Mesothelial cell of epicardium (in vitro differentiated cells): ENCODE data around the gene B4GALT2. TPM values are rescaled to one million over a fixed set of nuclear protein-coding genes. Genes with fewer than 3 reads are reported as not detected.

Experiments used
- DNase-seq, 2 experiments: peaks; one replicate each; pipeline ENCODE4 v3.0.0; 2021; ENCODE audit warnings: low spot score in 2 of 2; ENCODE audit not compliant: unreplicated experiment in 2 of 2
- H3K27ac Mint-ChIP-seq: 2 replicates; pipeline ENCODE4 v1.8.0; 2021; ENCODE audit warnings: mixed read lengths
- H3K27me3 Mint-ChIP-seq: 2 replicates; pipeline ENCODE4 v1.8.0; 2021; ENCODE audit warnings: low read depth, mixed read lengths
- H3K36me3 Mint-ChIP-seq: 2 replicates; pipeline ENCODE4 v1.8.0; 2021; ENCODE audit warnings: mixed read lengths
- H3K4me1 Mint-ChIP-seq: 2 replicates; pipeline ENCODE4 v1.8.0; 2021; ENCODE audit warnings: mixed read lengths
- H3K4me3 Mint-ChIP-seq: 2 replicates; pipeline ENCODE4 v1.8.0; 2021; ENCODE audit warnings: mild to moderate bottlenecking, moderate library complexity, mixed read lengths
- H3K9me3 Mint-ChIP-seq: 2 replicates; pipeline ENCODE4 v1.8.0; 2021; ENCODE audit warnings: mixed read lengths
- total RNA-seq: library from RNA; stranded (reverse); gene quantifications from 3 replicates; pipeline ENCODE4 v1.2.1, GENCODE V29; 2021
- TF ChIP-seq, protein P1 (sequence below): fragments of 200-600 bp; sonication (generic); IDR thresholded peaks from one replicate; pipeline ENCODE4 v1.5.0; 2021; ENCODE audit warnings: antibody characterized with exemption; ENCODE audit not compliant: unreplicated experiment

Gene B4GALT2
- total RNA-seq, 1 donor from 2014 or later: 55.8 TPM

DNA sequence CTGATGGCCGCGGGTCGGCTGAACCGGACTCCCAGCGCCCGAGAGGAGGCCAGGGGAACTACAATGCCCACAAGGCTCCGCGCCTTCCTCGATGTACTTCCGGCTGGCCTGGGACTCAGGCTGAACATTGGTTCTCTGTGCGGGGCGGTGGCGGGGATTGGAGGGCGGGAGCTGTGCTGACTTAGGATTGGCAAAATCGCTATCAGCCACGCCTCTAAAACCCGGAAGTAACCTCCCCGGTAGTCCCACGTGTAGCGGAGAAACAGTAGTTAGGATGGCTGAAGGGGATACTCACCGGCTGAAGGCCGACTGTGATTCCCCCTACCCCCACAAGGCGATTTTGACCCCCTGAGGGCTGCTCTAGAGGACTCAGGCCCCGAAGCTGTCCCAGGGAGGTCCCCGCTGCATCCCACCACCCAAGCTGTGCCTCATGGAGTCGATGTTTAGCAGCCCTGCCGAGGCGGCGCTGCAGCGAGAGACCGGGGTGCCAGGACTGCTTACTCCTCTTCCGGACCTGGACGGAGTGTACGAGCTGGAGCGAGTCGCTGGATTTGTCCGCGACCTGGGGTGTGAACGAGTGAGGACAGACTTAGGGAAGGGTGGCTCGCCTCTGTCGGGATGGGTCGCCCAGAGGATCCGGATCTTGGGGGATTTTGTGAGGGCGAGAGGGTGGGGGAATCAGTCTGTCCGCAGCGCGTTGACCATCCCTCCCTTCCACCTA is 9.1 kb upstream of the B4GALT2 start, which contains the start of gene DPH2:
TSS of gene DPH2 (plus strand) at position 265 of the 721 bp plus-strand sequence. CDS start at position 431, 166 bp downstream.
- DNase-seq: peak; percentile 87 to 91
- Mint-ChIP-seq H3K36me3 (peaks cover 13% of the 10 kb centered on the region), H3K4me1 (peaks cover 22% of the 10 kb centered on the region), H3K27me3 (no peaks in the 10 kb centered on the region), H3K4me3 (peak within 1 kb of the TSS; percentile 96), H3K9me3 (peaks cover 11% of the 10 kb centered on the region), H3K27ac (peak within 1 kb of the TSS; percentile 88)
- TF ChIP-seq, protein P1, sequence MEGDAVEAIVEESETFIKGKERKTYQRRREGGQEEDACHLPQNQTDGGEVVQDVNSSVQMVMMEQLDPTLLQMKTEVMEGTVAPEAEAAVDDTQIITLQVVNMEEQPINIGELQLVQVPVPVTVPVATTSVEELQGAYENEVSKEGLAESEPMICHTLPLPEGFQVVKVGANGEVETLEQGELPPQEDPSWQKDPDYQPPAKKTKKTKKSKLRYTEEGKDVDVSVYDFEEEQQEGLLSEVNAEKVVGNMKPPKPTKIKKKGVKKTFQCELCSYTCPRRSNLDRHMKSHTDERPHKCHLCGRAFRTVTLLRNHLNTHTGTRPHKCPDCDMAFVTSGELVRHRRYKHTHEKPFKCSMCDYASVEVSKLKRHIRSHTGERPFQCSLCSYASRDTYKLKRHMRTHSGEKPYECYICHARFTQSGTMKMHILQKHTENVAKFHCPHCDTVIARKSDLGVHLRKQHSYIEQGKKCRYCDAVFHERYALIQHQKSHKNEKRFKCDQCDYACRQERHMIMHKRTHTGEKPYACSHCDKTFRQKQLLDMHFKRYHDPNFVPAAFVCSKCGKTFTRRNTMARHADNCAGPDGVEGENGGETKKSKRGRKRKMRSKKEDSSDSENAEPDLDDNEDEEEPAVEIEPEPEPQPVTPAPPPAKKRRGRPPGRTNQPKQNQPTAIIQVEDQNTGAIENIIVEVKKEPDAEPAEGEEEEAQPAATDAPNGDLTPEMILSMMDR: no peak

GRCh38 chr1:43970502-43970901 is 8.5 kb upstream of the B4GALT2 start:
- TF ChIP-seq, protein P1: no peak
- DNase-seq: no peak
- Mint-ChIP-seq H3K9me3 (peaks cover 11% of the 10 kb centered on the region), H3K27me3 (no peaks in the 10 kb centered on the region), H3K4me1 (peaks cover 24% of the 10 kb centered on the region), H3K4me3 (peak overlapping the region; percentile 96), H3K27ac (peak overlapping the region; percentile 88), H3K36me3 (peaks cover 13% of the 10 kb centered on the region)

DNA sequence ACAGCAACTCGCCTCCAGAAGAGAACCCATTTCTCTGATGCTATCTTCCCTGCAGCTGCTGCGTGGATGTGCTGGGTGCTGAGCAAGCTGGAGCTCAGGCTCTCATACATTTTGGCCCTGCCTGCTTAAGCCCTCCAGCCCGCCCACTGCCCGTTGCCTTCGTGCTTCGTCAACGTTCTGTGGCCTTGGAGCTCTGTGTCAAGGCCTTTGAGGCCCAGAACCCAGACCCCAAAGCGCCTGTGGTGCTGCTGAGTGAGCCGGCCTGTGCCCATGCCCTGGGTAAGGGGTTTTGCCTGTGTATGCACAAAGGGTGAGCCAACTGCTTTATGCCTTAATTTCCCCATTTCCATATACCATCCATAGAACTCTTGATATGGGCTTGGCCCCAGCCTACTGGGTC is 8.1 kb upstream of the B4GALT2 start:
- peaks cover 29% of the 10 kb centered on the region for H3K4me1 Mint-ChIP-seq
- peak overlapping the region; percentile 96 for H3K4me3 Mint-ChIP-seq
- no peak for DNase-seq

DNA sequence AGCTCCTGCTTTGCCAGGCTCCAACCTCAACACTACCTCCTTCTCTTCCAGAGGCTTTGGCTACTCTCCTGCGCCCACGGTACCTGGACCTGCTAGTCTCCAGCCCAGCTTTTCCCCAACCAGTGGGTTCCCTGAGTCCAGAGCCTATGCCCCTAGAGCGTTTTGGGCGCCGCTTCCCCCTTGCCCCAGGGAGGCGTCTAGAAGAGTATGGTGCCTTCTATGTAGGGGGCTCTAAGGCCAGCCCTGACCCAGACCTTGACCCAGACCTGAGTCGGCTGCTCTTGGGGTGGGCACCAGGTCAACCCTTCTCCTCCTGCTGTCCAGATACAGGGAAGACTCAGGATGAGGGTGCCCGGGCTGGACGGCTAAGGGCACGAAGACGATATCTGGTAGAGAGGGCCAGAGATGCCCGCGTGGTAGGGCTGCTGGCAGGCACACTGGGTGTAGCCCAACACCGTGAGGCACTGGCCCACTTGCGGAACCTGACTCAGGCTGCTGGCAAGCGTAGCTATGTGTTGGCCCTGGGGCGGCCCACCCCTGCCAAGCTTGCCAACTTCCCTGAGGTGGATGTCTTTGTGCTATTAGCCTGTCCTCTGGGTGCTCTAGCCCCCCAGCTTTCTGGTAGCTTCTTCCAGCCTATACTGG is 7.6 kb upstream of the B4GALT2 start:
- DNase-seq: no peak
- H3K27me3 Mint-ChIP-seq: no peaks in the 10 kb centered on the region
- TF ChIP-seq, protein P1: no peak
- H3K4me1 Mint-ChIP-seq: peaks cover 33% of the 10 kb centered on the region
- no peak overlapping the region for H3K27ac Mint-ChIP-seq
- H3K9me3 Mint-ChIP-seq: peaks cover 11% of the 10 kb centered on the region
- peaks cover 13% of the 10 kb centered on the region for H3K36me3 Mint-ChIP-seq
- H3K4me3 Mint-ChIP-seq: peak overlapping the region; percentile 96

More for the DNA sequence above, 8.1 kb upstream of the B4GALT2 start:
- Mint-ChIP-seq H3K36me3 (peaks cover 13% of the 10 kb centered on the region), H3K27ac (no peak overlapping the region), H3K27me3 (no peaks in the 10 kb centered on the region), H3K9me3 (peaks cover 11% of the 10 kb centered on the region)
- TF ChIP-seq, protein P1: no peak

DNA sequence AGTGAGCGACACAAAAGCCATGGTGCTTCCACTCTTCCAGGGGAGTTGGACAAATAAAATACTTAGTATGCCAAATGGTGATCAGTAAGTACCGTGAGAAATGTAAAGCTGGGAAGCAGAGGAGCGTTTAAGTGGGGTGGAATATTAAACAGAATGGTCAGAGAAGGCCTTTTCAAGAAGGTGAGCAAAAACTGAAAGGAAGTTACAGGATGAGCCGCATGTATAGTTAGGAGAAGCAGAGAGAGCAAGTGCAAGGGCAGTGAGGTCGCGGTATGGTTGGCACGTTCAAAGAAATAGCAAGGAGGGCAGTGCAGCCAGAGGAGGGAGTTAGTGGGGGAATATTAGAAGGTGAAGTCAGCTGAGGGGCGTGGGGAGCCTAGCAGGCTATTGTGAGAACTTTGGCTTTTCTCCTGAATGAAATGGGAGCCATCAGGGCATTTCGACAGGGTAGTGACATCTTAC is 5.0 kb upstream of the B4GALT2 start:
- H3K4me1 Mint-ChIP-seq: peaks cover 56% of the 10 kb centered on the region
- peaks cover 13% of the 10 kb centered on the region for H3K36me3 Mint-ChIP-seq
- TF ChIP-seq, protein P1: no peak
- peak overlapping the region; percentile 93 for H3K27ac Mint-ChIP-seq
- H3K27me3 Mint-ChIP-seq: no peaks in the 10 kb centered on the region
- no peaks in the 10 kb centered on the region for H3K9me3 Mint-ChIP-seq
- H3K4me3 Mint-ChIP-seq: peak overlapping the region; percentile 89
- no peak for DNase-seq
